ENCODE data around the gene TANK. TPM values are rescaled to one million over a fixed set of nuclear protein-coding genes. Genes with fewer than 3 reads are reported as not detected.

TANK gene
- total and polyA plus RNA-seq, 2 of the 13 experiments (the other 11 are each of a cell fraction or from before 2014, with no cell fraction given): 66.9 to 96.1 TPM

DNA sequence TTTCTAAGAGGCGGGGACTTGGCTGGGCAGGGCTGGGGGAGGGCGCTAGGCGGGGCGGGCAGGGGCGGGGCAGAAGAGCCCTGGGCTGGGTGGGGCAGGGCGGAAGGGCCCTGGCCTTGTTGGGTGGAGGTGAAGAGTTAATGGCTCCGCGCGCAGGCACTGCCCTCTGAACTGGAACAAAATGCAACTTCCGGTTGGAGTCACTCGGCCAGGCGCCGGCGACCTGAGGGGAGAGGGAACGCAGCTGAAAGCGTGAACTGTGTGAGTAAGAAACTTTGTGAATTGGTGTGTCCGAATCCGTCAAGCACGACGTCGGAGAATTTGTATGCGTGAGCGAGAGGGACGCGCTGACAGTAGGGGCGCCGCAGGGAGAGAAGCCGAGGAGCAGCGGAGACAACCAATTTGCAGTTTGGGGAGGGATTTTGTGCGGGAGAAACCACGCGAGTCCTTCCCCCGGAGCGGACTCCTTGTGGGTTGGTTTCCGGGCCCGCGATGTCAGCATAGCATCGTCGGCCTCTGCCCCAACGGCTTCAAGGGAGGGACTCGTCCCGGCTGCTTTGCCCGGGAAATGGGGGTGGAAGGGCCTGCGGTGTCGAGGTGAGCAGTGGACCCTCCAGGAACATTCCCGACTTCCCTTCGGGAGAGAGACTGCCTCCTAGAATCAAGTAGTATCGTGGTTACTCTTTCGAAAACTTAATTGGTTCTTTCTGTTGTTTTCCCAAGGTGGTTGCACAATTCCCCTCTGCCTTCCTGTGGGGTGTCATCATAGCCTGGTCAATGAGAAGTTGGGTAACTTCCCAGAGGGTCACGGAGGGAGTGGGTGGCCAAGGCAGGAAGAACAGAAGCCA lies at the start of gene TANK (continued):
- TF ChIP-seq, protein P1, sequence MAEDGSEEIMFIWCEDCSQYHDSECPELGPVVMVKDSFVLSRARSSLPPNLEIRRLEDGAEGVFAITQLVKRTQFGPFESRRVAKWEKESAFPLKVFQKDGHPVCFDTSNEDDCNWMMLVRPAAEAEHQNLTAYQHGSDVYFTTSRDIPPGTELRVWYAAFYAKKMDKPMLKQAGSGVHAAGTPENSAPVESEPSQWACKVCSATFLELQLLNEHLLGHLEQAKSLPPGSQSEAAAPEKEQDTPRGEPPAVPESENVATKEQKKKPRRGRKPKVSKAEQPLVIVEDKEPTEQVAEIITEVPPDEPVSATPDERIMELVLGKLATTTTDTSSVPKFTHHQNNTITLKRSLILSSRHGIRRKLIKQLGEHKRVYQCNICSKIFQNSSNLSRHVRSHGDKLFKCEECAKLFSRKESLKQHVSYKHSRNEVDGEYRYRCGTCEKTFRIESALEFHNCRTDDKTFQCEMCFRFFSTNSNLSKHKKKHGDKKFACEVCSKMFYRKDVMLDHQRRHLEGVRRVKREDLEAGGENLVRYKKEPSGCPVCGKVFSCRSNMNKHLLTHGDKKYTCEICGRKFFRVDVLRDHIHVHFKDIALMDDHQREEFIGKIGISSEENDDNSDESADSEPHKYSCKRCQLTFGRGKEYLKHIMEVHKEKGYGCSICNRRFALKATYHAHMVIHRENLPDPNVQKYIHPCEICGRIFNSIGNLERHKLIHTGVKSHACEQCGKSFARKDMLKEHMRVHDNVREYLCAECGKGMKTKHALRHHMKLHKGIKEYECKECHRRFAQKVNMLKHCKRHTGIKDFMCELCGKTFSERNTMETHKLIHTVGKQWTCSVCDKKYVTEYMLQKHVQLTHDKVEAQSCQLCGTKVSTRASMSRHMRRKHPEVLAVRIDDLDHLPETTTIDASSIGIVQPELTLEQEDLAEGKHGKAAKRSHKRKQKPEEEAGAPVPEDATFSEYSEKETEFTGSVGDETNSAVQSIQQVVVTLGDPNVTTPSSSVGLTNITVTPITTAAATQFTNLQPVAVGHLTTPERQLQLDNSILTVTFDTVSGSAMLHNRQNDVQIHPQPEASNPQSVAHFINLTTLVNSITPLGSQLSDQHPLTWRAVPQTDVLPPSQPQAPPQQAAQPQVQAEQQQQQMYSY (CRISPR knock-in tag; IDR thresholded peaks at IDR 0.05): peak; percentile 66
- 0 out of 2 replicates have a peak, but pooled peaks have one; percentile 7 for TF ChIP-seq LCORL (IDR thresholded peaks at IDR 0.05)
- TF ChIP-seq LCORL (CRISPR knock-in tag; IDR thresholded peaks at IDR 0.05): peak; percentile 81
- no peak for TF ChIP-seq ZNF577 (CRISPR knock-in tag; IDR thresholded peaks at IDR 0.05; ENCODE audit: borderline replicate concordance, low read depth)
- TF ChIP-seq, protein P2, sequence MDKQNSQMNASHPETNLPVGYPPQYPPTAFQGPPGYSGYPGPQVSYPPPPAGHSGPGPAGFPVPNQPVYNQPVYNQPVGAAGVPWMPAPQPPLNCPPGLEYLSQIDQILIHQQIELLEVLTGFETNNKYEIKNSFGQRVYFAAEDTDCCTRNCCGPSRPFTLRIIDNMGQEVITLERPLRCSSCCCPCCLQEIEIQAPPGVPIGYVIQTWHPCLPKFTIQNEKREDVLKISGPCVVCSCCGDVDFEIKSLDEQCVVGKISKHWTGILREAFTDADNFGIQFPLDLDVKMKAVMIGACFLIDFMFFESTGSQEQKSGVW (CRISPR knock-in tag; IDR thresholded peaks at IDR 0.05; ENCODE audit: borderline replicate concordance): no peak
- peak; percentile 1; the same call in 1 of the 2 replicates for TF ChIP-seq STAG1 (CRISPR knock-in tag; IDR thresholded peaks at IDR 0.05)
- no peak for TF ChIP-seq ZNF839 (CRISPR knock-in tag; IDR thresholded peaks at IDR 0.05; ENCODE audit: borderline replicate concordance)
- TF ChIP-seq SSRP1 (CRISPR knock-in tag; IDR thresholded peaks at IDR 0.05): peak; percentile 91; the same call in 1 of the 2 replicates
- TF ChIP-seq ZNF124 (CRISPR knock-in tag; IDR thresholded peaks at IDR 0.05): no peak; the same call in 1 of the 2 replicates
- TF ChIP-seq THAP11 (CRISPR knock-in tag; IDR thresholded peaks at IDR 0.05): peak; percentile 83
- TF ChIP-seq EP300 (IDR thresholded peaks at IDR 0.05; ENCODE audit: low read depth in 2 of 2, low read length in 2 of 2): peak; percentile 97
- peak; percentile 95 for TF ChIP-seq EP300 (CRISPR knock-in tag; IDR thresholded peaks at IDR 0.05; ENCODE audit: borderline replicate concordance)
- TF ChIP-seq HNF4A (CRISPR knock-in tag; IDR thresholded peaks at IDR 0.05): peak; percentile 83
- TF ChIP-seq, protein P3, sequence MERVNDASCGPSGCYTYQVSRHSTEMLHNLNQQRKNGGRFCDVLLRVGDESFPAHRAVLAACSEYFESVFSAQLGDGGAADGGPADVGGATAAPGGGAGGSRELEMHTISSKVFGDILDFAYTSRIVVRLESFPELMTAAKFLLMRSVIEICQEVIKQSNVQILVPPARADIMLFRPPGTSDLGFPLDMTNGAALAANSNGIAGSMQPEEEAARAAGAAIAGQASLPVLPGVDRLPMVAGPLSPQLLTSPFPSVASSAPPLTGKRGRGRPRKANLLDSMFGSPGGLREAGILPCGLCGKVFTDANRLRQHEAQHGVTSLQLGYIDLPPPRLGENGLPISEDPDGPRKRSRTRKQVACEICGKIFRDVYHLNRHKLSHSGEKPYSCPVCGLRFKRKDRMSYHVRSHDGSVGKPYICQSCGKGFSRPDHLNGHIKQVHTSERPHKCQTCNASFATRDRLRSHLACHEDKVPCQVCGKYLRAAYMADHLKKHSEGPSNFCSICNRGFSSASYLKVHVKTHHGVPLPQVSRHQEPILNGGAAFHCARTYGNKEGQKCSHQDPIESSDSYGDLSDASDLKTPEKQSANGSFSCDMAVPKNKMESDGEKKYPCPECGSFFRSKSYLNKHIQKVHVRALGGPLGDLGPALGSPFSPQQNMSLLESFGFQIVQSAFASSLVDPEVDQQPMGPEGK (CRISPR knock-in tag; IDR thresholded peaks at IDR 0.05): peak; percentile 93
- TF ChIP-seq WIZ (CRISPR knock-in tag; IDR thresholded peaks at IDR 0.05): no peak; the same call in 1 of the 2 replicates
- TF ChIP-seq, protein P4, sequence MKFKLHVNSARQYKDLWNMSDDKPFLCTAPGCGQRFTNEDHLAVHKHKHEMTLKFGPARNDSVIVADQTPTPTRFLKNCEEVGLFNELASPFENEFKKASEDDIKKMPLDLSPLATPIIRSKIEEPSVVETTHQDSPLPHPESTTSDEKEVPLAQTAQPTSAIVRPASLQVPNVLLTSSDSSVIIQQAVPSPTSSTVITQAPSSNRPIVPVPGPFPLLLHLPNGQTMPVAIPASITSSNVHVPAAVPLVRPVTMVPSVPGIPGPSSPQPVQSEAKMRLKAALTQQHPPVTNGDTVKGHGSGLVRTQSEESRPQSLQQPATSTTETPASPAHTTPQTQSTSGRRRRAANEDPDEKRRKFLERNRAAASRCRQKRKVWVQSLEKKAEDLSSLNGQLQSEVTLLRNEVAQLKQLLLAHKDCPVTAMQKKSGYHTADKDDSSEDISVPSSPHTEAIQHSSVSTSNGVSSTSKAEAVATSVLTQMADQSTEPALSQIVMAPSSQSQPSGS (CRISPR knock-in tag; IDR thresholded peaks at IDR 0.05): peak; percentile 96
- no peak; the same call in 1 of the 2 replicates for TF ChIP-seq DNMT1 (CRISPR knock-in tag; IDR thresholded peaks at IDR 0.05)
- TF ChIP-seq NFRKB (IDR thresholded peaks at IDR 0.05): peak; percentile 60; the same call in 1 of the 2 replicates
- 0 out of 2 replicates have a peak, but pooled peaks have one; percentile 69 for TF ChIP-seq GZF1 (CRISPR knock-in tag; IDR thresholded peaks at IDR 0.05)
- TF ChIP-seq ZFP41 (CRISPR knock-in tag; IDR thresholded peaks at IDR 0.05; ENCODE audit: borderline replicate concordance): peak; percentile 53; the same call in 1 of the 2 replicates
- TF ChIP-seq RAD51 (IDR thresholded peaks at IDR 0.05; ENCODE audit: borderline replicate concordance): no peak
- peak; percentile 56; the same call in 1 of the 2 replicates for TF ChIP-seq JUNB (CRISPR knock-in tag; IDR thresholded peaks at IDR 0.05; ENCODE audit: borderline replicate concordance)

Data from HepG2 (cell line).